NCI-H1694 treated with DMSO at 0.1 percent for 48 hours (cell line): ENCODE results near the gene TVP23C.

Source experiments
- DNase-seq: peaks from one replicate; lab custom pipeline; 2025; lab: John Stamatoyannopoulos, UW

TVP23C gene

DNA sequence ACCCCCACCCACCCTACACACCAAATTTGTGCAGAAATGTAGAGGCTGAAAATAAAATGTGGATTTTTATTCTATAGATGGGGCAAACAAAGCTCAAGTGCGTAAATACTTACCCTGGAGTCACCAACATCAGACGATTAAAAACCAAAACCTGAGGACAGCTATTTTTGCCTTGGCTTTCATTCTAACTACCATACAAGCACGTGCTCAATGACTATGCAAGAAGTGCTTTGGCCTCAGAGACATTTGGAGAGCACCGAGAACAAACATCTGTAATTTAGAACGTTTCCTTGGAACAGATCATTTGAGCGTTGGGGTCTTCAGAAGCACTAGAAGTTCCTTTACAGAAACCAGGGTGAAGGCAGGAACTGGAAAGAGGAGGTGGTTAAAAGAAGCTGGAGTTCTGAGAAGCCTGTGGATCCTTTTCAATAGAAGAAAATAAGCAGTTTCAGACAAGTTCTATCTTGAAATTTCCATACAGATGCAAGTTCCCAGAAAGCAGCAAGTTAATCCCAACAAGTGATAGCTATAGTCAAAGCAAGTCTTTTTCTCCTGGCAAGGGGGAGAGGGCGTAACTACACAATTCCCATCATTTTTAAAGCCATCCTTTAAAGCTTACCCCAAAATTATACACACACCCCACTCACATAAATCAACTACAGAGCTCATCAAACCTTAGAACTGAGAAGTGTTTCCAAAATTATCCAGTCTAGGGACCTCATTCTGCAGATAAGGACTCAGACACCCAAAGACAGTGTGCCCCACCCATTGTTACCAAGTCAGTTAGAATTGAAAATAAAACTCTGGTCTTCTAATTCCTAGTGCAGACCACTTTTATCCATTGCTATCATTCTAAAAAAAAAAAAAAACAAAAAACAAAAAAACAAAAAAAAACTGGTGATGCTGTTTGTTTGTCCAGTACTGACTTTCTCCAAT, 66.3 kb downstream of the TVP23C start:
- no peak for DNase-seq

DNA sequence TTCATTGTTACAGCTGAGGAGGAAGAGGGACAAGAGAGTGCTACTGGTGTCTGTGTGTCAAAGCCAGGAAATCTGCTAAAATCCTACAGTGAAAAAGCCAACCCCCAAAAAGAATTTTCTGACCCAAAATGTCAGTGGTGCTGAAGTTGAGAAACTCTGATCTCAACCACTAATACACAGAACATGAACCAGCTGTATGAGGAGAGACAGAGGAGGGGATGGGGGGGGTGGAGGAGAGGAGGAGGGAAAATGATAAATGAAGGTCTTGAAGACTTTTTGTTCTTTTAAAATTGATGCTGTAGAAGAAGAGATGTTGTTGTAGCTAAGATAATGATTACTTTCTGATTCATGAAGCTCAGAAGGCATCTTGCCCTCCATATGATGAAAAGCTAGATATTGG, 68.5 kb downstream of the TVP23C start:
- DNase-seq: no peak

- DNase-seq: no peak
Observed at GRCh38 chr17:15493693-15494035, 69.6 kb downstream of the TVP23C start.

DNA sequence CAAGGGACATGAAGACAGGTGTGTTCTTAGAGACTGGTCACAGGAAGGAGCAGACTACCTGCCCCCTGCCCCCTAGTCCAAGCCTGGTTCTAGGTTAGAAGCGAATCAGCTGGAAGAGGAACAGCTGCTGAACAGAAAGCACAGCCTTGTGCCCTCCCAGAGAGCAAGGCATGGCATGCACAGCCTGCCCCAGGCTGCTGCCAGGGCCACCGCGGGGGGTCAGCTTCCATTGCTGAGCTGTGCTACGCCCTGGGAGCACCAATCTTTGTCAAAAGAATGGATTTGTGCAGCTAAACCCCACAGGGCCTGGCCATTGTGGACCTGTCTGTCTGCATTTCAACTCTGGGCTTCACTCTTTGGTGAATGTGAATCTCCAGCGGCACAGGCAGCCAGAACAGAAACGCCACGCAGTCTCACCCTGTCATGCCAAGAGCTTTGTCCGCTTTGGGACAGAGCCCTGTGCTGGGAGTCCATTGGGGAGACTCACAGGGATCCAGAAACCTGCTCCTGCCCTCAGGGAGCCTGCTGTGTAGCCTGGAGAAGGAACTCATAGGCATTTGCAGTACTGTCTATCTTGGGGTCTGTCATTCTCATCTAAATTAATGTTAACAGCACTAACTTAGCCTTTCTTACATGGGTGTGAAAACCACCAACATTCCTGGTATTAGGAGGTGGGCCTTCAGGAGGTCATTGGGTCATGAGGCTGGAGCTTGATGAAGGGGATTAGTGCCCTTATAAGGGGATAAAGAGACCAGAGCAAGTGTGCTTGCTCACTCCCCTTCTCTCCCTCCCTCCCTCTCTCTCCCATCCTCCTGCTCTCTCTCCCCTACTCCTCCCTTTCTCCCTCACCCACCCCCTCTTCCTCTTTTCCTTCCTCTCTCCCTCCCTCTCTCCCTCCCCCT, 70.2 kb downstream of the TVP23C start:
- no peak for DNase-seq

DNA sequence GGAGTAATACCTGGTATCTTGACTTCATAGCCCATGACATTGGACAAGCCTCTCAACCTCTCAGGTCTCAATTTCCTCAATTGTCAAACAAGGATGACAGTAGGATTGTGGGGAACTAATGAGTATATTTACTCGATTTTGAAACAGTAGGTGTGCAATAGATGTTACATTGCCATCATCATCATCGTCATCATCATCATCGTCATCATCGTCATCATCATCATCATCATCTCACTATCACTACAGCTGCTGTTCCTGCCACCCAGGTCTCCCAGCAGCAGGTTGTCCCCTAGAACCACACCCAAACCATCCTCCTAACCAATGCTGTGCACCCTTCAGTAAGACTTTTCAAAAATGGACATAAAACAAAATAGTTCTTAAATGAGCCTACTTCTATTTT, 71.1 kb downstream of the TVP23C start:
- DNase-seq: no peak

GRCh38 chr17:15490634-15491261, 72.5 kb downstream of the TVP23C start:
- no peak for DNase-seq

GRCh38 chr17:15488557-15488956, 74.7 kb downstream of the TVP23C start:
- DNase-seq: no peak

- no peak for DNase-seq
Observed at GRCh38 chr17:15485045-15485444, 78.2 kb downstream of the TVP23C start.

DNA sequence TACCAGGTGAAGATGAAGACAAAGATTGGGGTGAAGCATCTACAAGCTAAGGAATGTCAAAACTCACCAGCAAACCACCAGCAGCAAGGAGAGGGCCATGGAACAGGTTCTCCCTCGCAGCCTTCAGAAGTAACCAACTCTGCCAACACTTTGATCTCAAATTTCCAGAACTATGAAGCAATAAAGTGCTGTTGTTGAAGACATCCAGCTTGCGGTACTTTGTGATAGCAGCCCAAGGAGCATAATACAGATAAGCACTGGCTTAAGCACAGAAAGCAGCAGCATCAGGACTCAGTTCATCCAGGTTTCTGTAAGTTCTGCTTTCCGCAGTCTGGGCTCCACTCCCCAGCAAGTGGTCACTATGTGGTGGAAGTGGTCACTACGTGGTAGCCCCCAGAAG, 79.9 kb downstream of the TVP23C start:
- DNase-seq: no peak

- no peak for DNase-seq
Observed at GRCh38 chr17:15482476-15482875, 80.8 kb downstream of the TVP23C start.

GRCh38 chr17:15481481-15481880, 81.8 kb downstream of the TVP23C start:
- no peak for DNase-seq

- DNase-seq: no peak
Observed at GRCh38 chr17:15480204-15480603, 83.1 kb downstream of the TVP23C start.

- no peak for DNase-seq
Observed at GRCh38 chr17:15479703-15480102, 83.6 kb downstream of the TVP23C start.

GRCh38 chr17:15478845-15479244, 84.4 kb downstream of the TVP23C start:
- no peak for DNase-seq

- no peak for DNase-seq
Observed at GRCh38 chr17:15475631-15476354, 87.5 kb downstream of the TVP23C start.

DNA sequence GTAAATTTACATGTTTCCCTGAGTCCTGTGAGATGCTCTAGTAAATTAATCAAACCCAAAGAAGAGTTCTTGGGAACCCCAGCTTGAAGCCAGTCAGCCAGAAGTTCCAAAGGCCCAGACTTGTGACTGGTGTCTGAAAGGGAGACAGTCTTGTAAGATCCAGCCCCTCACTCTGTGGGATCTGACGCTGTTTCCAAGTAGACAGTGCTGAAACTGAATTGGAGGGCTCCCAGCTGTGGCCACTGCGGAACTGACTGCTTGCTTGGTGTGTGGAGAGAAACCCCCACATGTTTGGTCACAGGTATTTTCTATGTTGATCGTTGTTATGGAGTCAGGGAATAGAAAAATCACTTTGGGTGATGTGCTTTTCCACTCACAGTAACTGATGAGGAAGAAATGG, 90.4 kb downstream of the TVP23C start:
- DNase-seq: no peak

- no peak for DNase-seq
Observed at GRCh38 chr17:15470536-15470935, 92.7 kb downstream of the TVP23C start.

DNA sequence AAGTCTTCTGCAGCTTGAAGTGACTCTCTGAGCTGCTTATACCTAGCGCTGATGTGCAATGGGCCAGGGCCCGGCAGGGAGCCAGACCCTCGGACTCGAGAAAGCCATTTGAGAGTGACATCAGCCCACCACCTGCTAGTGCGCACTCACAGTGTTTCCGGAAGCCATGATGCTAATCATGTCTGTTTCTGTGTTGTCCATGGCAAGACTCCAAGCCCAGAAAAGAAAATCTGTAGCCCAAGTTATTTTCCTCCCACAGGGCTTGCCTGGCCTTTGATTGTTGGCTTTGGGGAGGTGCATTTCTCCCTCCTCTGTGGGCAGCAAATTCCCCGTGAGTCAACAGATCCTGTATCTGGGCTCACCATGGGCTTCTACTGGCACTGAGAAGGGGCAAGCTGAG, 94.0 kb downstream of the TVP23C start:
- DNase-seq: no peak

GRCh38 chr17:15468126-15468525, 95.2 kb downstream of the TVP23C start:
- no peak for DNase-seq

GRCh38 chr17:15467592-15467991, 95.7 kb downstream of the TVP23C start, which contains the start of gene CDRT4:
CDRT4 (minus strand) TSS chr17:15467621; CDS start chr17:15440238, 27,383 bp downstream.
- no peak for DNase-seq

- DNase-seq: no peak
Observed at GRCh38 chr17:15466131-15466530, 97.2 kb downstream of the TVP23C start.
